CD4-positive, alpha-beta T cell (primary cell): ENCODE data around the gene PIK3IP1. TPM values are rescaled to one million over a fixed set of nuclear protein-coding genes. Genes with fewer than 3 reads are reported as not detected.

Experiments
- ATAC-seq: fragments of 200-7000 bp; cut with Tn5 transposase; one replicate; pipeline ENCODE4 v1.10.0; 2022; ENCODE audit warnings: mild to moderate bottlenecking; ENCODE audit not compliant: poor library complexity
- CTCF ChIA-PET: fragments of 350-600 bp; sonication (Branson Sonifier 250); formaldehyde crosslinking; loops from one replicate; lab custom pipeline; 2021; ENCODE audit warnings: antibody characterized with exemption, inconsistent platforms; lab: Charles Lee
- POLR2A ChIA-PET: fragments of 350-600 bp; sonication (Branson Sonifier 250); formaldehyde crosslinking; loops from one replicate; lab custom pipeline; 2021; ENCODE audit warnings: antibody characterized with exemption, inconsistent platforms; lab: Charles Lee
- DNase-seq, 14 experiments: peaks; one replicate each; pipeline ENCODE4 v3.0.0-alpha.2; 2013 to 2020; ENCODE audit warnings: mixed read lengths in 2 of 14
- H3K27ac ChIP-seq, 2 donors: one replicate each; pipeline versions ENCODE4 v1.5.1 to v1.7.0; 2013; ENCODE audit warnings: low read length in 2 of 2, low read depth in 1 of 2, mild to moderate bottlenecking in 1 of 2
- H3K27me3 ChIP-seq, 2 experiments: 1 replicate in 1 of 2; 2 replicates in 1 of 2; pipeline versions ENCODE4 v1.6.1 to v1.7.0; 2013; ENCODE audit warnings: low read length in 2 of 2, control low read depth in 1 of 2, mild to moderate bottlenecking in 1 of 2, moderate library complexity in 1 of 2; ENCODE audit not compliant: insufficient read depth in 2 of 2, control insufficient read depth in 1 of 2
- H3K36me3 ChIP-seq: one replicate; pipeline ENCODE4 v1.6.1; 2013; ENCODE audit warnings: low read length, control low read depth; ENCODE audit not compliant: insufficient read depth
- H3K4me1 ChIP-seq: one replicate; pipeline ENCODE4 v1.6.1; 2013; ENCODE audit warnings: low read length, control low read depth; ENCODE audit not compliant: insufficient read depth
- H3K4me3 ChIP-seq: one replicate; pipeline ENCODE4 v1.5.1; 2013; ENCODE audit warnings: mild to moderate bottlenecking, low read length, moderate library complexity
- H3K9me3 ChIP-seq, 2 experiments: 1 replicate in 1 of 2; 2 replicates in 1 of 2; pipeline versions ENCODE4 v1.6.1 to v1.7.0; 2013; ENCODE audit warnings: low read length in 2 of 2, mild to moderate bottlenecking in 2 of 2, control low read depth in 1 of 2, moderate library complexity in 1 of 2; ENCODE audit not compliant: control insufficient read depth in 1 of 2, insufficient read depth in 1 of 2
- H3K27ac Mint-ChIP-seq: one replicate; pipeline ENCODE4 v1.8.0; 2020; ENCODE audit warnings: mixed read lengths
- H3K27me3 Mint-ChIP-seq: one replicate; pipeline ENCODE4 v1.8.0; 2021; ENCODE audit warnings: mixed read lengths
- H3K36me3 Mint-ChIP-seq: one replicate; pipeline ENCODE4 v1.8.0; 2021; ENCODE audit warnings: low read depth, mixed read lengths
- H3K4me1 Mint-ChIP-seq: one replicate; pipeline ENCODE4 v1.8.0; 2021; ENCODE audit warnings: low read depth, mixed read lengths
- H3K4me3 Mint-ChIP-seq: one replicate; pipeline ENCODE4 v1.8.0; 2020; ENCODE audit warnings: mild to moderate bottlenecking, mixed read lengths
- H3K9me3 Mint-ChIP-seq: one replicate; pipeline ENCODE4 v1.8.0; 2020; ENCODE audit warnings: mixed read lengths
- CTCF ChIP-seq: fragments of 200-600 bp; IDR thresholded peaks from one replicate; pipeline ENCODE4 v1.8.0; 2022; ENCODE audit warnings: antibody characterized with exemption, mild to moderate bottlenecking
- intact Hi-C, 2 experiments: fragments of 100-400 bp; cut with DNase I in 1 of 2; cut with micrococcal nuclease in 1 of 2; formaldehyde crosslinking; loops; one replicate each; pipeline versions ENCODE4 v1.15.1 to v1.9.0; 2023 to 2025; cut with DNase I, micrococcal nuclease
- total RNA-seq, 174 experiments: library from RNA in 2 of 174; stranded (reverse) in 2 of 174; gene quantifications; one replicate each; pipeline ENCODE4 v1.2.3 and lab custom pipeline; 2021 to 2026

The PIK3IP1 gene
- total RNA-seq, 2 experiments from 2014 or later = 1,063 to 1,072 TPM

GRCh38 chr22:31271485-31271884, 20.8 kb downstream of the PIK3IP1 start:
- DNase-seq (no peak), ATAC-seq (no peak)
- peaks cover 76% of the 10 kb centered on the region for H3K36me3 Mint-ChIP-seq
- CTCF ChIA-PET = interaction anchor here (1.3 to 2.4 kb wide), 3 partner anchors 21 to 59 kb away, joined by 4 to 11 read pairs (median 5); partner anchors contain the start of genes LIMK2 and PIK3IP1
- peak overlapping the region; percentile 88 for H3K27ac Mint-ChIP-seq
- intact Hi-C loops = loop anchor here (5.0 to 10.0 kb wide), 4 partner anchors 41 to 187 kb away; partner anchors contain the start of genes LIMK2 (in 1 of the 2) and SMTN (in 1 of the 2)
- no peaks in the 10 kb centered on the region for H3K9me3 Mint-ChIP-seq
- Histone ChIP-seq H3K9me3 (no peaks in the 10 kb centered on the region), H3K27me3 (no peaks in the 10 kb centered on the region), H3K4me1 (peaks cover 52% of the 10 kb centered on the region), H3K36me3 (peaks cover 56% of the 10 kb centered on the region), H3K4me3 (no peak overlapping the region), H3K27ac (peak overlapping the region in 1 of 2 donors; percentile 29)
- peaks cover 62% of the 10 kb centered on the region for H3K4me1 Mint-ChIP-seq
- no peak overlapping the region for H3K4me3 Mint-ChIP-seq
- no peak for TF ChIP-seq CTCF
- POLR2A ChIA-PET = interaction anchor here (1.2 to 20.9 kb wide), 4 partner anchors 11 to 23 kb away, joined by 3 to 1064 read pairs (median 86); partner anchors contain the start of gene PIK3IP1
- no peaks in the 10 kb centered on the region for H3K27me3 Mint-ChIP-seq

- ChIA-PET CTCF (interaction anchor here (1.3 to 1.4 kb wide), 2 partner anchors 21 to 59 kb away, joined by 4 to 5 read pairs; partner anchors contain the start of genes LIMK2 and PIK3IP1), POLR2A (interaction anchor here (1.1 to 20.9 kb wide), 5 partner anchors 11 to 112 kb away, joined by 3 to 1064 read pairs (median 24); partner anchors contain the start of gene PIK3IP1)
- H3K27me3 Mint-ChIP-seq = no peaks in the 10 kb centered on the region
- H3K27ac Mint-ChIP-seq = peak overlapping the region; percentile 88
- no peak overlapping the region for H3K4me3 Mint-ChIP-seq
- Histone ChIP-seq H3K36me3 (peaks cover 61% of the 10 kb centered on the region), H3K27me3 (no peaks in the 10 kb centered on the region), H3K4me3 (no peak overlapping the region), H3K9me3 (no peaks in the 10 kb centered on the region), H3K27ac (no peak overlapping the region), H3K4me1 (peaks cover 49% of the 10 kb centered on the region)
- H3K9me3 Mint-ChIP-seq = no peaks in the 10 kb centered on the region
- peaks cover 78% of the 10 kb centered on the region for H3K36me3 Mint-ChIP-seq
- DNase-seq (no peak), ATAC-seq (no peak)
- TF ChIP-seq CTCF = no peak
- intact Hi-C loops = loop anchor here (5.0 to 10.0 kb wide), 4 partner anchors 41 to 186 kb away; partner anchors contain the start of genes LIMK2 (in 1 of the 2) and SMTN (in 1 of the 2)
- peaks cover 59% of the 10 kb centered on the region for H3K4me1 Mint-ChIP-seq
These were observed 21.3 kb downstream of the PIK3IP1 start for GRCh38 chr22:31271026-31271425.

GRCh38 chr22:31269892-31270579, 22.3 kb downstream of the PIK3IP1 start:
- Mint-ChIP-seq H3K4me3 (no peak overlapping the region), H3K9me3 (no peaks in the 10 kb centered on the region), H3K27me3 (no peaks in the 10 kb centered on the region), H3K36me3 (peaks cover 75% of the 10 kb centered on the region), H3K27ac (peak overlapping the region; percentile 88), H3K4me1 (peaks cover 49% of the 10 kb centered on the region)
- ChIA-PET POLR2A (interaction anchor here (1.1 to 20.9 kb wide), 4 partner anchors 12 to 111 kb away, joined by 3 to 1064 read pairs (median 86); partner anchors contain the start of gene PIK3IP1), CTCF (interaction anchor here (1.4 kb wide), 1 partner anchor 22 kb away, joined by 4 read pairs; the partner anchor contains the start of gene PIK3IP1)
- intact Hi-C loops = loop anchor here (5.0 to 10.0 kb wide), 4 partner anchors 42 to 185 kb away; partner anchors contain the start of genes LIMK2 (in 1 of the 2) and SMTN (in 1 of the 2)
- Histone ChIP-seq H3K4me1 (peaks cover 42% of the 10 kb centered on the region), H3K27ac (peak overlapping the region in 1 of 2 donors; percentile 15), H3K27me3 (no peaks in the 10 kb centered on the region), H3K9me3 (no peaks in the 10 kb centered on the region), H3K4me3 (no peak overlapping the region), H3K36me3 (peaks cover 58% of the 10 kb centered on the region)
- TF ChIP-seq CTCF = no peak
- ATAC-seq (no peak), DNase-seq (no peak)
